ENCODE results near the gene ZNF335.

DNA sequence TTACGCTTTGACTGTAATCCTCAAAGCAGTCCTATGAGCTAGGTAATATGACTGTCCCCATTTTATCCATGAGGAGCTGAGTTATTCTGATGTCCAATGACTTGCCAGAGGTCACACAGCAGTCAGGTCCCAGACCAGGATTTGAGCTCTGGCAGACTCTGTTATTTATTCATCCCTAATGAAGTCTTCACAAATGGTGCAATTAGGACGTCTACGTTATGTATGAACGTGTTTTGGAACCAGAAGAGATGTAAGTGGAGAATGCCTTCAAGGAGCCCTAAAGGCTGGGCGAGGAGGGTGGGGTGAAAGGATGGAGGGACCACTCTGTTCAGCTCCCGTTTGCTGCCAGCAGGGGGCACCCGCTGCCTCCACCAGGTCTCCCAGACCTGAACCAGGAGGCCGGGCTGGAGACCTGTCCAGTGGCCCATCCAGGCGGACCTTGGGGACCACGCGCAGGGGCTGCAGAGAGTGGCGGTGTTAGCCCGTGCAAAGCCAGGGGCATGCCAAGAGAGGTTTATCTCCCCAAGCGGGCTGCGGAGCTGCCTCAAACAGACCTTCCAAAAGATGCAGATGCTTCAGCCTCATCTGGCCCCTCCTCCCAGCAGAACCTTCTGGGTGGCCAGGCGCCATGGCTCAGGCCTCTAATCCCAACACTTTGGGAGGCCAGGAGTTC, 15.2 kb upstream of the ZNF335 start:
- TF ChIP-seq, protein P1, sequence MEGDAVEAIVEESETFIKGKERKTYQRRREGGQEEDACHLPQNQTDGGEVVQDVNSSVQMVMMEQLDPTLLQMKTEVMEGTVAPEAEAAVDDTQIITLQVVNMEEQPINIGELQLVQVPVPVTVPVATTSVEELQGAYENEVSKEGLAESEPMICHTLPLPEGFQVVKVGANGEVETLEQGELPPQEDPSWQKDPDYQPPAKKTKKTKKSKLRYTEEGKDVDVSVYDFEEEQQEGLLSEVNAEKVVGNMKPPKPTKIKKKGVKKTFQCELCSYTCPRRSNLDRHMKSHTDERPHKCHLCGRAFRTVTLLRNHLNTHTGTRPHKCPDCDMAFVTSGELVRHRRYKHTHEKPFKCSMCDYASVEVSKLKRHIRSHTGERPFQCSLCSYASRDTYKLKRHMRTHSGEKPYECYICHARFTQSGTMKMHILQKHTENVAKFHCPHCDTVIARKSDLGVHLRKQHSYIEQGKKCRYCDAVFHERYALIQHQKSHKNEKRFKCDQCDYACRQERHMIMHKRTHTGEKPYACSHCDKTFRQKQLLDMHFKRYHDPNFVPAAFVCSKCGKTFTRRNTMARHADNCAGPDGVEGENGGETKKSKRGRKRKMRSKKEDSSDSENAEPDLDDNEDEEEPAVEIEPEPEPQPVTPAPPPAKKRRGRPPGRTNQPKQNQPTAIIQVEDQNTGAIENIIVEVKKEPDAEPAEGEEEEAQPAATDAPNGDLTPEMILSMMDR (IDR thresholded peaks at IDR 0.05; ENCODE audit: poor library complexity) = peak; percentile 73
- TF ChIP-seq EZH2 (IDR thresholded peaks at IDR 0.05; ENCODE audit: borderline replicate concordance) = no peak
